Kidney epithelial cell (primary cell): ENCODE measurements around the gene CFAP251. TPM values are rescaled to one million over a fixed set of nuclear protein-coding genes. Genes with fewer than 3 reads are reported as not detected.

Experiments used
- DNase-seq: peaks from one replicate; pipeline ENCODE4 v3.0.0-alpha.2; 2010; ENCODE audit warnings: low read depth
- H3K27me3 ChIP-seq: 2 replicates; pipeline ENCODE4 v1.6.0; 2011; ENCODE audit warnings: low read length; ENCODE audit not compliant: control insufficient read depth, insufficient read depth
- H3K36me3 ChIP-seq: 2 replicates; pipeline ENCODE4 v1.5.1; 2011; ENCODE audit warnings: low read length; ENCODE audit not compliant: control insufficient read depth, insufficient read depth
- H3K4me3 ChIP-seq: 2 replicates; pipeline ENCODE4 v1.5.1; 2011; ENCODE audit warnings: low read depth, mild to moderate bottlenecking, control low read depth, low read length
- total RNA-seq: library from RNA; depleted of rRNA; stranded (reverse); fragments of >200 nt; gene quantifications from 2 replicates; pipeline ENCODE4 v1.2.3, GENCODE V29; 2015
- TF ChIP-seq, protein P1 (sequence below): IDR thresholded peaks from 2 replicates; pipeline ENCODE4 v1.5.1; 2011; ENCODE audit warnings: mild to moderate bottlenecking, moderate library complexity, low read length, control low read depth, inconsistent platforms; ENCODE audit not compliant: insufficient read depth, poor library complexity, severe bottlenecking

The CFAP251 gene
- total RNA-seq, 1 donor from 2014 or later: 3.7 TPM

DNA sequence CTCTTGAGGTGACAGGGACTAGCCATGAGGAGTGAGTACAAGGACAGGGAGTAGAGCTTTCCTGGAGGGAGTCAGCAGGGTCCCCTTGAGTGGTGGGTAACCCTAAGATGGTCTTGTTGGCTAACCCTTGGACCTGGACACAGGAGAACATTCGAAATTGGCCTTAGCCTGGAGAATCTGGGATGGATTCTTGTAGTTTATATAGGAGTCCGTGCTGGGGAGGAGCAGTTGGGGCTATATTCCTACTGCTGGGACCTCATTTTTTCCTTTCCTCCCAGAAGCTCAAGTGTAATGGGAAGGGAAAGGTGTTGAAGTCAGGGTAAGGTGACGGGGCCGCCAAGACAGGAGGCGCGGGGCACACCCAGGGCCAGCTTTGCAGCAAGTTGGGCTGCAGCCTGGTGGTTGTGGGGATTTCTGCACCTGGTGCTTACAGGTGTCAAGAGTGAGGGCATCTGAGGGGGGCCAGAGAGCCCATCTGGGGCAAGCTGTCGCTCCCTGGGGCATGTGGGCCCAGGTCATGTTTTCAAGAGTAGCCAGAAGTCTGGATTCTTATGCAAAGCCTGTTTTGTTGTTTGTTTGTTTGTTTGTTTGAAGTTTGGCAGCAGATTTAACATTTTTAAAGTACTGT, 108.4 kb downstream of the CFAP251 start:
- Histone ChIP-seq H3K27me3 (no peaks in the 10 kb centered on the region), H3K36me3 (peaks cover 2% of the 10 kb centered on the region), H3K4me3 (no peak overlapping the region)
- TF ChIP-seq, protein P1, sequence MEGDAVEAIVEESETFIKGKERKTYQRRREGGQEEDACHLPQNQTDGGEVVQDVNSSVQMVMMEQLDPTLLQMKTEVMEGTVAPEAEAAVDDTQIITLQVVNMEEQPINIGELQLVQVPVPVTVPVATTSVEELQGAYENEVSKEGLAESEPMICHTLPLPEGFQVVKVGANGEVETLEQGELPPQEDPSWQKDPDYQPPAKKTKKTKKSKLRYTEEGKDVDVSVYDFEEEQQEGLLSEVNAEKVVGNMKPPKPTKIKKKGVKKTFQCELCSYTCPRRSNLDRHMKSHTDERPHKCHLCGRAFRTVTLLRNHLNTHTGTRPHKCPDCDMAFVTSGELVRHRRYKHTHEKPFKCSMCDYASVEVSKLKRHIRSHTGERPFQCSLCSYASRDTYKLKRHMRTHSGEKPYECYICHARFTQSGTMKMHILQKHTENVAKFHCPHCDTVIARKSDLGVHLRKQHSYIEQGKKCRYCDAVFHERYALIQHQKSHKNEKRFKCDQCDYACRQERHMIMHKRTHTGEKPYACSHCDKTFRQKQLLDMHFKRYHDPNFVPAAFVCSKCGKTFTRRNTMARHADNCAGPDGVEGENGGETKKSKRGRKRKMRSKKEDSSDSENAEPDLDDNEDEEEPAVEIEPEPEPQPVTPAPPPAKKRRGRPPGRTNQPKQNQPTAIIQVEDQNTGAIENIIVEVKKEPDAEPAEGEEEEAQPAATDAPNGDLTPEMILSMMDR: no peak
- DNase-seq: no peak

DNA sequence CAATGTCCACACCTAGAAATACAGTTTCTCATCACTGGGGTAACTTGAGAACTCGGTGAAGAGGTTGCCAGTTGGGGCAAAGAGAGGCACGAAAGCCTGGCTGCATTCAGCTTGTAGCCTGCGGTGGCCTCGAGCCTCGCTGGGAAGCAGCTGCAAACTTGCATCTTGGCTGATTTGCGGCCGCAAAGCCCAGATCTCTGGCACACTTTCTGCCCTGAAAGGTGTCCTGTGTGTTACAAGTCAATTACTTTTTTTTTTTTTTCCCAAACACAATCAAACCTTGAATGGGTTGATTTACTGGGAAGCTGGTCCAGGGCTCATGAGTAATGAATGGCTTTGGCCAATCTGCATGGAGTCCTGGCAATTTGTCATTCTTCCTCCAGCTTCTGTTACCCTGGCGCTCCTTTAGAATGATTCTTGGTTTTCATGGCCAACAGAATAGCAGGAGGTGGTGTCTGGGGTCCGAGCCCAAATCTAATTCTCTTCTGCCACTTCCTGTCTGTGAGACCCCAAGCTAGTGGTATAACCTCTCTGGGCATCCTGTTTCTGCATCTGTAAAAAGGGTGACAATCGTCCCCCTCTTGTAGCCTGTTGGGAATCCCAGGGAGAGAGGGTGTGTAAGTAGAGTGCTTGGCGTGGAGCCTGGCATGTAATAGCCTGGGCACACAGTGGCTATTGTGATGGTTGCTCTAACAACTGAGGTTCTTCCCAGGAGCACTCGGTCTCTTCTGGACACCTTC, 109.9 kb downstream of the CFAP251 start:
- no peaks in the 10 kb centered on the region for H3K27me3 ChIP-seq
- no peak overlapping the region for H3K4me3 ChIP-seq

DNA sequence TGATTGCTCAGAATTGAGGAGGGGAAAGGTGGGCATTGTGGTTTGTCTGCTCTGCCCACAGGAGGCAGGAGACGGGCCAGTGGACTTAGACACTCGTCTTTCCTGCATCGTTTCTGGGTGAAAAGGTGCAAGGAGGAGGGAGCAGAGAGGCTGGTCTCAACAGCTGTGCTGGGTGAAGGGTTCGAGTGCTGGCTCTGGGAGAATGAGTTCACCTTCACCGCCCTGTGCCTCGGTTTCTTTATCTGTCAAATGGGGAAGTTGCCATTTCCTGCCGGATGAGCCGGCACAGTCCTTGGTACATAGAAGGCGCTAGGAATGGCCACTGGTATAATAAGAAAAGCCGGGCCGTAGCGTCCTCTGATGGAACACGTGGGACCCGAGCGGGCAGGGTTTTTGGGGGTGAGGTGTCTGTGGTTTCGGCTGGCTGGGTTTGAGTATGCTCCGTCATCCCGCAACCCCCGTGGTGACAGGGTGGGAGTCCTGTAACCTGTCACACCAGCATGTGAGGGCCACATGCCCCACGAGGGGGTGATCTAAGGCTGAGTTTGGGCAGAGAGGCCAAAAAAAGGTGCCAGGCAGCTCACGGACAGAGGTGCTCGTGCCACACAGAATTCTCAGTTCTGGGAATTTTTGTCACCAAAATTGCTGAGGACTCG, 110.6 kb downstream of the CFAP251 start:
- H3K36me3 ChIP-seq: peaks cover 2% of the 10 kb centered on the region
- DNase-seq: no peak
- TF ChIP-seq, protein P1: no peak
- H3K4me3 ChIP-seq: no peak overlapping the region
- no peaks in the 10 kb centered on the region for H3K27me3 ChIP-seq

More for the DNA sequence above, 109.9 kb downstream of the CFAP251 start:
- no peak for DNase-seq
- H3K36me3 ChIP-seq: peaks cover 2% of the 10 kb centered on the region
- TF ChIP-seq, protein P1: no peak

DNA sequence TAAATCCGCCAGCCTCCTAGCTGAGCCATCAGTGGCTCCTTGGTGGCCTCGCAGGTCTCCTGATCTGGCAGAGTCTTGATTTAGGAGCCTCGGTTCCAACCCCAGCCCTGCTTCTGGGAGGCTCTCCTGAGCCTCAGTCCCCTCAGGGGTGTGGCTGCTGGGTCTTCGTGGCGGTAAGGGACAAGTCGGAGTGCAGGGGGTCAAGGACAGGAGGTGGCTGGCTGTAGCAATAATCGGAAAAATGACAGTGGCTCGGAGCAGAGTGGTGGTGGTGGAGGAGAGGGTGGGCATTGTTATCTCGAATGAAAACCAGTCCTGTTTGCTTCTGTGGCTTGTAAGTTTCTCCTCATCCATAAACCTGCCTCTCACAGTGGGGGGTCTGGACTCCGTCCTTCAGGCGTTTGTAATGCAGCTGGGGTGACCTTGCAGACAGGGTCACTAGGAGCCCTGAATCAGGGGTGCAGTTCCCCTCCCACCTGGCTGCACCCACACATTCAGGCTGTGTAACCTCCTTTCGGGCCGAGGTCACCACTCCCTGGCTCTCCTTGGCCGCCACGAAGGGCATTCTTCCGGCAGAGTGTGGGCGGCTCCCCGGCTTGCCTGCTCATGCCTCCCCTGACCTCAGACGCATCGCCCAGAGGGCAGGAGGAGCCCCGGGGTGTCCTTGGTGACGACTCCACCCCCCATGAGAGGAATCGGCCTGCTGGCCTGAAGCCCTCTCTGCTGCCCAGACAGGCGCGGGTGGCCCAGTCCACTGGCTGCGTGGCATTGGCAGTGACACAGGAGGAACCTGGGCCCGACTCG, 111.4 kb downstream of the CFAP251 start:
- Histone ChIP-seq H3K4me3 (no peak overlapping the region), H3K36me3 (peaks cover 2% of the 10 kb centered on the region), H3K27me3 (no peaks in the 10 kb centered on the region)
- DNase-seq: no peak
- TF ChIP-seq, protein P1: no peak

DNA sequence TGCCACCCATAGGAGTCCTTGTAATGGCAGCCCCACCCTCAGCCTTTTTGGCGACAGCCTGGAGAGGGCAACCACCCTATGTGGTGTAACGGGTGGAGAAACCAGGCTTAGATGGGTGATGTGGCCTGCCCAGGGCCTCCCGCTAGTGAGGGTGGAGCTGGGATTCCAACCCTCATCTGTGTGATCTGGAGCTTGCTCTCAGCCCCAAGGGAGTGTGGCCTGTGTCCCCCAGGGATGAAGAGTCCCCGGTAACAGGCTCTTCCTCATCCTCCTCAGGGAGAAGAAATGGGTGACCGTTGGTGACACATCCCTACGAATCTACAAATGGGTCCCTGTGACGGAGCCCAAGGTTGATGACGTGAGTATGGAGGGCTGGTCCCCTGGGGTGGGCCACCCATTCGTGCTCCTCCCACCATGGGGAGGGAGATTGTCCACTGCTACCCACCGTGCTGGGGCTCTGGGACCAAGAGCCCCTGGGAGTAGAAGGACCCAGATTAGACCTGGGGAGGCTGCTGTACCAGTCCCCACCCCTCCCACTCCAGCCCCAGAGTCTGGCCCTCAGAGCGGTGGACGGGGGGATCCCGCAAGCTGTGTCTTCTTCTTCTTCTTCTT, 112.1 kb downstream of the CFAP251 start:
- TF ChIP-seq, protein P1: no peak
- H3K4me3 ChIP-seq: no peak overlapping the region
- H3K27me3 ChIP-seq: no peaks in the 10 kb centered on the region
- H3K36me3 ChIP-seq: peaks cover 2% of the 10 kb centered on the region
- DNase-seq: no peak
